ENCODE results near the gene TAS2R40. TPM values are rescaled to one million over a fixed set of nuclear protein-coding genes. Genes with fewer than 3 reads are reported as not detected.

Gene TAS2R40
- polyA plus RNA-seq, 1 donor from 2014 or later = not detected

DNA sequence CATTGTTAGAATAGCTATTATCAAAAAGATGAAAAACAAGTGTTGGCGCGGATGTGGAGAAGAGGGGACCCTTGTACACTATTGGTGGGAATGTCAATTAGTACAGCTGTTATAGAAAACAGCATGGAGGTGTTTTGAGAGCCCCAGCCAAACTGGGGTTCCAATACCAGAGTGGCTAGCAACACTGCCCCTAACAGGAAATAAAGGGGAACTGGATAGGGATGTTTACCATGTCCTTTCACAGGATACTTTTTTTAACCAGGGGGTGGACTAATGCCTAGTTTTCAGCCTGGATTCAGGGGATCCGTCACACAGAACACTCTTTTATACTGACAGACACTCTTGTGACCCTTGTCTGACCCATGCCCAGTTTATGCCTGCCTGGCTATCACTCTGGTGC is 34.5 kb downstream of the TAS2R40 start:
- H3K9me2 ChIP-seq (ENCODE audit: insufficient read depth, low read length) = no peaks in the 10 kb centered on the region
- no peaks in the 10 kb centered on the region for H3K36me3 ChIP-seq (ENCODE audit: insufficient read depth, low read length)
- TF ChIP-seq RAD21 (conservative IDR thresholded peaks at IDR 0.05) (no peak), TAF1 (IDR thresholded peaks at IDR 0.05; ENCODE audit: low read depth) (no peak), EP300 (conservative IDR thresholded peaks at IDR 0.05; ENCODE audit: poor library complexity, severe bottlenecking) (no peak), MXI1 (conservative IDR thresholded peaks at IDR 0.05; ENCODE audit: poor library complexity, severe bottlenecking) (no peak), EZH2 (IDR thresholded peaks at IDR 0.05; ENCODE audit: borderline replicate concordance, insufficient read depth, low read length, poor library complexity, severe bottlenecking) (no peak)
- TF ChIP-seq, protein P1, sequence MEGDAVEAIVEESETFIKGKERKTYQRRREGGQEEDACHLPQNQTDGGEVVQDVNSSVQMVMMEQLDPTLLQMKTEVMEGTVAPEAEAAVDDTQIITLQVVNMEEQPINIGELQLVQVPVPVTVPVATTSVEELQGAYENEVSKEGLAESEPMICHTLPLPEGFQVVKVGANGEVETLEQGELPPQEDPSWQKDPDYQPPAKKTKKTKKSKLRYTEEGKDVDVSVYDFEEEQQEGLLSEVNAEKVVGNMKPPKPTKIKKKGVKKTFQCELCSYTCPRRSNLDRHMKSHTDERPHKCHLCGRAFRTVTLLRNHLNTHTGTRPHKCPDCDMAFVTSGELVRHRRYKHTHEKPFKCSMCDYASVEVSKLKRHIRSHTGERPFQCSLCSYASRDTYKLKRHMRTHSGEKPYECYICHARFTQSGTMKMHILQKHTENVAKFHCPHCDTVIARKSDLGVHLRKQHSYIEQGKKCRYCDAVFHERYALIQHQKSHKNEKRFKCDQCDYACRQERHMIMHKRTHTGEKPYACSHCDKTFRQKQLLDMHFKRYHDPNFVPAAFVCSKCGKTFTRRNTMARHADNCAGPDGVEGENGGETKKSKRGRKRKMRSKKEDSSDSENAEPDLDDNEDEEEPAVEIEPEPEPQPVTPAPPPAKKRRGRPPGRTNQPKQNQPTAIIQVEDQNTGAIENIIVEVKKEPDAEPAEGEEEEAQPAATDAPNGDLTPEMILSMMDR (IDR thresholded peaks at IDR 0.05; ENCODE audit: poor library complexity, severe bottlenecking) = no peak
- no peaks in the 10 kb centered on the region for H3K79me2 ChIP-seq (replicated peaks; ENCODE audit: insufficient read depth, low read length)
- no peaks in the 10 kb centered on the region for H3K27me3 ChIP-seq (ENCODE audit: insufficient read depth, low read depth, low read length)
- H2AFZ ChIP-seq (ENCODE audit: low read depth, low read length) = no peak overlapping the region
- H3F3A ChIP-seq (ENCODE audit: insufficient read depth, low read length, poor library complexity, severe bottlenecking) = no peaks in the 10 kb centered on the region
- H3K27ac ChIP-seq (ENCODE audit: low read length) = no peak overlapping the region
- no peak overlapping the region for H3K9ac ChIP-seq (ENCODE audit: low read length)
- no peak overlapping the region for H3K4me3 ChIP-seq (ENCODE audit: low read length)
- no peaks in the 10 kb centered on the region for H3K9me3 ChIP-seq (ENCODE audit: low read length)
- no peaks in the 10 kb centered on the region for H4K20me1 ChIP-seq (ENCODE audit: insufficient read depth)
- no peak overlapping the region for H3K4me2 ChIP-seq (ENCODE audit: low read length)

DNA sequence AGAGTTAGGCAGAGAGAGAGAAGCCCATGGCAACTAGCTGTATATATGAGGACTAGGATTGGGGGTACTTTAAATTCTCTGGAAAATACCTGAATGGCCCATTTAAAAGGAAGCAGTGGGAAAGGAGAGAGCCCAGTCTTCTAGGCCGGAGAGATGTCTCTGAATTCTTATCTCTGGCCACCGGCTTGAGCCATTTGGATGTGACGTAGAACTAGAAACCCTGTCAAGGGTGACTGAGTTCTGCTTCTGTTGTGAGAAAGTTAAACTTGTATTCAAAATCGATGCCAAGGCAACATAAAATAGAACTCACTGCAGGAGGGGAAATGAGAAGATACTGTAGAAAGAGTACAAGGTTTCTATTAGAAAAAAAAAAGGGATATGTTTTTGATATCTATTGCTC is 35.1 kb downstream of the TAS2R40 start:
- no peaks in the 10 kb centered on the region for H3K27me3 ChIP-seq (ENCODE audit: insufficient read depth, low read depth, low read length)
- no peaks in the 10 kb centered on the region for H3K36me3 ChIP-seq (ENCODE audit: insufficient read depth, low read length)
- H3K9me2 ChIP-seq (ENCODE audit: insufficient read depth, low read length) = no peaks in the 10 kb centered on the region
- no peak overlapping the region for H3K4me3 ChIP-seq (ENCODE audit: low read length)
- H3K27ac ChIP-seq (ENCODE audit: low read length) = no peak overlapping the region
- H4K20me1 ChIP-seq (ENCODE audit: insufficient read depth) = no peaks in the 10 kb centered on the region
- no peaks in the 10 kb centered on the region for H3K79me2 ChIP-seq (replicated peaks; ENCODE audit: insufficient read depth, low read length)
- no peak overlapping the region for H2AFZ ChIP-seq (ENCODE audit: low read depth, low read length)
- TF ChIP-seq SMC3 (conservative IDR thresholded peaks at IDR 0.05; ENCODE audit: poor library complexity) = no peak
- TF ChIP-seq, protein P2, sequence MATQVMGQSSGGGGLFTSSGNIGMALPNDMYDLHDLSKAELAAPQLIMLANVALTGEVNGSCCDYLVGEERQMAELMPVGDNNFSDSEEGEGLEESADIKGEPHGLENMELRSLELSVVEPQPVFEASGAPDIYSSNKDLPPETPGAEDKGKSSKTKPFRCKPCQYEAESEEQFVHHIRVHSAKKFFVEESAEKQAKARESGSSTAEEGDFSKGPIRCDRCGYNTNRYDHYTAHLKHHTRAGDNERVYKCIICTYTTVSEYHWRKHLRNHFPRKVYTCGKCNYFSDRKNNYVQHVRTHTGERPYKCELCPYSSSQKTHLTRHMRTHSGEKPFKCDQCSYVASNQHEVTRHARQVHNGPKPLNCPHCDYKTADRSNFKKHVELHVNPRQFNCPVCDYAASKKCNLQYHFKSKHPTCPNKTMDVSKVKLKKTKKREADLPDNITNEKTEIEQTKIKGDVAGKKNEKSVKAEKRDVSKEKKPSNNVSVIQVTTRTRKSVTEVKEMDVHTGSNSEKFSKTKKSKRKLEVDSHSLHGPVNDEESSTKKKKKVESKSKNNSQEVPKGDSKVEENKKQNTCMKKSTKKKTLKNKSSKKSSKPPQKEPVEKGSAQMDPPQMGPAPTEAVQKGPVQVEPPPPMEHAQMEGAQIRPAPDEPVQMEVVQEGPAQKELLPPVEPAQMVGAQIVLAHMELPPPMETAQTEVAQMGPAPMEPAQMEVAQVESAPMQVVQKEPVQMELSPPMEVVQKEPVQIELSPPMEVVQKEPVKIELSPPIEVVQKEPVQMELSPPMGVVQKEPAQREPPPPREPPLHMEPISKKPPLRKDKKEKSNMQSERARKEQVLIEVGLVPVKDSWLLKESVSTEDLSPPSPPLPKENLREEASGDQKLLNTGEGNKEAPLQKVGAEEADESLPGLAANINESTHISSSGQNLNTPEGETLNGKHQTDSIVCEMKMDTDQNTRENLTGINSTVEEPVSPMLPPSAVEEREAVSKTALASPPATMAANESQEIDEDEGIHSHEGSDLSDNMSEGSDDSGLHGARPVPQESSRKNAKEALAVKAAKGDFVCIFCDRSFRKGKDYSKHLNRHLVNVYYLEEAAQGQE (IDR thresholded peaks at IDR 0.05; ENCODE audit: borderline replicate concordance) = no peak
- TF ChIP-seq EZH2 (IDR thresholded peaks at IDR 0.05; ENCODE audit: borderline replicate concordance, insufficient read depth, low read length, poor library complexity, severe bottlenecking) = no peak
- TF ChIP-seq, protein P1 (IDR thresholded peaks at IDR 0.05; ENCODE audit: poor library complexity, severe bottlenecking) = no peak
- H3K4me2 ChIP-seq (ENCODE audit: low read length) = no peak overlapping the region
- H3K9me3 ChIP-seq (ENCODE audit: low read length) = no peaks in the 10 kb centered on the region
- no peaks in the 10 kb centered on the region for H3F3A ChIP-seq (ENCODE audit: insufficient read depth, low read length, poor library complexity, severe bottlenecking)
- H3K9ac ChIP-seq (ENCODE audit: low read length) = no peak overlapping the region
